AG09309 (cell line): Measurements from ENCODE around the gene UCN.

Source experiments
- DNase-seq: peaks from one replicate; pipeline ENCODE4 v3.0.0-alpha.2; 2010; ENCODE audit warnings: low read depth
- H3K4me3 ChIP-seq: 2 replicates; pipeline ENCODE4 v1.5.1; 2011; ENCODE audit warnings: mild to moderate bottlenecking, low read depth, low read length, moderate library complexity; ENCODE audit not compliant: control insufficient read depth
- TF ChIP-seq, protein P1 (sequence below): IDR thresholded peaks from 2 replicates; pipeline ENCODE4 v1.5.1; 2011; ENCODE audit warnings: mild to moderate bottlenecking, low read depth, low read length, inconsistent platforms; ENCODE audit not compliant: insufficient read depth, control insufficient read depth; ENCODE audit errors: missing control alignments

UCN gene

DNA sequence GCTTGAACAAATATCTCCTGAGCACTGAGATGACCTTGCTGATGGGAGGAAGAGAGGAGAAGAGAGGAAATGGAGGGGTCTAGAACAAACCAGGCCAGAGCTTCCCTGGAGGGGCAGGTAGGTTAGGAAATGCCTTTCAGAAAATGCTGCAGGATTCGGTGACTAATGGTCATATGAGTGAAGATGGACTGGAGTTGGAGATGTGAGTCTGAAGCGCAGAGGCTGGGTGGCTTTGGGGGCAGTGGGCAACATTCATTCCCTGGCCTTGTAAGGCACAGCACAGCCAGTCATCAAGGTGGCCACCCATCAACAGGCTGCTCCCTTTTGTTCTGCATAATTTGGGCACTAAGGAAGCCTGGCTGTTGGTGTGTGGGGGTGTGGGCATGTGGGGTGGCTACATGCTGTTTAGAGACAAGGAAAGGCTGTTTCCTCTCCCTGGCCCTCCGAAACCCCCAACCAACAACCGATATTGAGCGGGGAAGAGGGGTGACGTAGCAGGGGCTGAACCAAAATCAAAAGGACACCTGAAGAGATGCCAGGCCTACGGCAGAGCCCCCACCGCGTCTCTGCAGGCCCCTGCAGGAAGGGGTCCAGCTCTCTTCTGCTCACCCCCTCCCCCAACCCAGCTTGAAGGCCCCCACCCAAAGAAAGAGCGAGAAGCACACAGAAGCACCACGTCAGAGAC is 46.9 kb downstream of the UCN start:
- no peak overlapping the region for H3K4me3 ChIP-seq
- TF ChIP-seq, protein P1, sequence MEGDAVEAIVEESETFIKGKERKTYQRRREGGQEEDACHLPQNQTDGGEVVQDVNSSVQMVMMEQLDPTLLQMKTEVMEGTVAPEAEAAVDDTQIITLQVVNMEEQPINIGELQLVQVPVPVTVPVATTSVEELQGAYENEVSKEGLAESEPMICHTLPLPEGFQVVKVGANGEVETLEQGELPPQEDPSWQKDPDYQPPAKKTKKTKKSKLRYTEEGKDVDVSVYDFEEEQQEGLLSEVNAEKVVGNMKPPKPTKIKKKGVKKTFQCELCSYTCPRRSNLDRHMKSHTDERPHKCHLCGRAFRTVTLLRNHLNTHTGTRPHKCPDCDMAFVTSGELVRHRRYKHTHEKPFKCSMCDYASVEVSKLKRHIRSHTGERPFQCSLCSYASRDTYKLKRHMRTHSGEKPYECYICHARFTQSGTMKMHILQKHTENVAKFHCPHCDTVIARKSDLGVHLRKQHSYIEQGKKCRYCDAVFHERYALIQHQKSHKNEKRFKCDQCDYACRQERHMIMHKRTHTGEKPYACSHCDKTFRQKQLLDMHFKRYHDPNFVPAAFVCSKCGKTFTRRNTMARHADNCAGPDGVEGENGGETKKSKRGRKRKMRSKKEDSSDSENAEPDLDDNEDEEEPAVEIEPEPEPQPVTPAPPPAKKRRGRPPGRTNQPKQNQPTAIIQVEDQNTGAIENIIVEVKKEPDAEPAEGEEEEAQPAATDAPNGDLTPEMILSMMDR, result no peak
- DNase-seq, result no peak

DNA sequence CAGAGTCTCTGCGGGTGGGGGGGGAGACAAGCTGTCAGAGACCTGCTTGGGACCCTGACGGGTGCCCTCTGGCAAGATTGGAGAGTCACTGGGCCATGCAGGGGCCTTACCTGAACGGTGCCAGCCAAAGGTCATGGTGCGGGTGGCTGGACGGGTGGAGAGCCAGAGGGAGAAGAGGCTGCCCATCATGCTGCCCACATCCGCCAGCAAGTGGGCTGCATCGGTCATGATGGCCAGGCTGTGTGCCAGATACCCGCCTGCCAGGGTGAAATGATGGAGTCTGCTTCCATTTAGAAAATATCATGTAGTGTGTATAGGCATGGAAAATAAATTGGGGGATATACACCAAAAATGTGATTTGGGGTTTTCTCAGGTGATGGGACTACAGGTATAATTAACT is 50.2 kb downstream of the UCN start:
- no peak for DNase-seq
- TF ChIP-seq, protein P1, result no peak
- H3K4me3 ChIP-seq, result no peak overlapping the region
